GM21360 (cell line): Measurements from ENCODE around the gene ACCSL.
A peak's percentile ranks its signal among the peaks of the same experiment; 100 is the strongest.

ENCODE experiments used
- ATAC-seq: cut with Tn5 transposase; IDR thresholded peaks from one replicate; pipeline ENCODE4 v1.9.1; 2021; ENCODE audit warnings: mild to moderate bottlenecking, moderate library complexity; ENCODE audit not compliant: unreplicated experiment

The ACCSL gene

DNA sequence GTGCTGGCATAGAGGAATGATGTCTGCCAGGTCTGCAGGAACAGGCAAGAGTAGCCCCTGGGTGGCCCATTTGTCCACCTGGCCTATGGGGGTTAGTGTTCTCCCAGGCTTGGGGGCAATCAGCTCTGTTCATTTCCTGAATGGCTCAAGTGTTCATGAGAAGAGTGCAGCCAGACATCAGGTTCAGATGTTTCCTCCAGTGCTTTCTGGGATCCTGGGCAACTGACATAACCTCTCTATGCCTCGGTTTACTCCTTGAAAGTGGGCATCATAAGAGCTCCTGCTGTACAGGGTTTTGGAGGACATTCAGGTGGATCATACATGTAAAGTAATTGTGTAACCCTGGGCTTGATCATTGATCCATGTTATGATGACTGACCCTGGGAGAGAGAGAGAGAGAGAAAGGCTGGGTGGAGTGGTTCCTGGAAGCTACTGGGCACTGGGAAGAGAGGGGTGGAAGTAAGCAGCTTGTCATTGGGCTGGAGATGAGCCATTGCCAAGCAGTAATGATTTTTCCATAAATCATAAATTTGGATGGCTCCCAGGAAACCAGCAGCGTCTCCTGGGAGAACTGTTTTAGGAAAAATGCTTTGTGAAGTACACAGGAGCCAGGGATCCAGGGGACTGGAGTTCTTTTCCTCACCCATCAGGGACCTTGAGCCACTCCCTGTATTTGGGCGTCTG is 30.2 kb upstream of the ACCSL start:
- ATAC-seq = no peak

DNA sequence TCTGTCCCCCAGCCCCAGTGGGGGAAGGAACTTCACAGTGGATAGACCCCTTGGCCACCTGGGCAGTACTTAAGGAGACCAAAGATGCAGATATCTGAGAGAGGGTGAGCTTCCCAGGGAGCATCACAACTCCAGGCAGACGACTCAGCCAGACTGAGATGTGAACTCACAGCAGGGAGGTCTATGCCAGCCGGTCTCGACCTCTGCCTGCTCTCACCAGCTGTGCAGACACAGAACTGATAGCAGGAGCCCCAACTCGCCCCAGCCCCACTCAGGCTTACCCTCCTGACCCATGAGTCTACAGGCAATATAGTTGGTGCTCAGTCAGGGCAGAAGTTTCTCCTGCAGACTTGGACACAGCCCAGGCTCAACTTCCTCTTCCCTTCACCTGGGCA is 29.7 kb upstream of the ACCSL start:
- no peak for ATAC-seq

GRCh38 chr11:44018829-44019228 is 29.0 kb upstream of the ACCSL start:
- ATAC-seq = no peak

- ATAC-seq = no peak
Measured at GRCh38 chr11:44024977-44025376, 22.8 kb upstream of the ACCSL start.

GRCh38 chr11:44025727-44026126 is 22.1 kb upstream of the ACCSL start:
- ATAC-seq = no peak

- no peak for ATAC-seq
Measured at GRCh38 chr11:44028401-44028800, 19.4 kb upstream of the ACCSL start.

DNA sequence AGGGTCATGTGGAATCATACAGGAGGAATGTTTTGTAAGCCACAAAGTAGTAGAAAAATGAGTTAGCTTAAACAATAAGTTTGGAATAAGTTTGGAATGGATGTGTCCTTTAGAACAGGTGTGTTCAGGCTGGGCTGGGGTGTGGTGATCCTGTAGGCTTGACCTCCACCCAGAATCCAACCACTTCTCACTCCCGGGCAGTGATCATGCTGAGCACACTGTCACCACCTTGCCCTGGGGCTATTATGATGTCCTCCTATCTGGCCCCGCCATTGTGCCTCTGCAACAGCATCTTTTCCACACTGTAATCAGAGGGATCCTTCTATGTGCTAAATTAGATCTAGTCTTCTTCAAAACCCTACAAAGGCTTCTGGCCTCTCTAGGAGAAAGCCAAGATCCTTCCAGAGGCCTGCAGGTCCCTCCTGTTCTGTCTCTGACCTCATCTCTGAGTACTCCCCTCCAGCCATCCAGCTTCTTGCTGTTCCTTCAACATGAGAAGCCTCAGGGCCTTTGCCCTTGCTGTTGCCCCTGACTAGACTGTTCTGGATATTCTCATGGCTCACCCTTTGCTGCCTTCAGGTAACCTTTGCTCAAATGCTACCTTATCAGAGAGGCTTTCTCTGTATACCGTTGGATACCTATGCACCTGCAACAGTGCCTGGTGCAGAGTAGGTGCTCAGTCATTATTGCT is 18.8 kb upstream of the ACCSL start:
- no peak for ATAC-seq

DNA sequence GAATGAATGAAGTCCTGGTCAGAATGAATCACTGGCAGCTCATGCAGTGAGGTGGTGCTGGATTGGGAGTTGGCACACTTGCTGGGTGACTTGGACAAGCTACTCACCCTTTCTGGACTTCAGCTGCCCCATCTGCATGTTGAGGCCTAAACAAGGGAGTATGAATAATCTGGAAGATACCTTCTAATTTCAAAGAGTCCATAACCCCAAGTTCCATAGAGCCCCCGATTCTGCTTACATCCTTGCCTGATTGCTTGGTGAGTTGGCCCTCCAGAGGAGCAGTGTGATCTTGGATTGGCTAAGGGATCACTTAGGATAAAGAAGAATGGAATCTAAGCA is 18.3 kb upstream of the ACCSL start:
- no peak for ATAC-seq

GRCh38 chr11:44029977-44030911 is 17.5 kb upstream of the ACCSL start:
- ATAC-seq = no peak

GRCh38 chr11:44030996-44031395 is 16.8 kb upstream of the ACCSL start:
- no peak for ATAC-seq

- no peak for ATAC-seq
Measured at GRCh38 chr11:44031549-44031948, 16.2 kb upstream of the ACCSL start.

GRCh38 chr11:44032299-44033085 is 15.3 kb upstream of the ACCSL start:
- no peak for ATAC-seq

GRCh38 chr11:44033411-44033850 is 14.3 kb upstream of the ACCSL start:
- ATAC-seq = no peak

- no peak for ATAC-seq
Measured at GRCh38 chr11:44033856-44034255, 13.9 kb upstream of the ACCSL start.

GRCh38 chr11:44034639-44035038 is 13.1 kb upstream of the ACCSL start:
- no peak for ATAC-seq

DNA sequence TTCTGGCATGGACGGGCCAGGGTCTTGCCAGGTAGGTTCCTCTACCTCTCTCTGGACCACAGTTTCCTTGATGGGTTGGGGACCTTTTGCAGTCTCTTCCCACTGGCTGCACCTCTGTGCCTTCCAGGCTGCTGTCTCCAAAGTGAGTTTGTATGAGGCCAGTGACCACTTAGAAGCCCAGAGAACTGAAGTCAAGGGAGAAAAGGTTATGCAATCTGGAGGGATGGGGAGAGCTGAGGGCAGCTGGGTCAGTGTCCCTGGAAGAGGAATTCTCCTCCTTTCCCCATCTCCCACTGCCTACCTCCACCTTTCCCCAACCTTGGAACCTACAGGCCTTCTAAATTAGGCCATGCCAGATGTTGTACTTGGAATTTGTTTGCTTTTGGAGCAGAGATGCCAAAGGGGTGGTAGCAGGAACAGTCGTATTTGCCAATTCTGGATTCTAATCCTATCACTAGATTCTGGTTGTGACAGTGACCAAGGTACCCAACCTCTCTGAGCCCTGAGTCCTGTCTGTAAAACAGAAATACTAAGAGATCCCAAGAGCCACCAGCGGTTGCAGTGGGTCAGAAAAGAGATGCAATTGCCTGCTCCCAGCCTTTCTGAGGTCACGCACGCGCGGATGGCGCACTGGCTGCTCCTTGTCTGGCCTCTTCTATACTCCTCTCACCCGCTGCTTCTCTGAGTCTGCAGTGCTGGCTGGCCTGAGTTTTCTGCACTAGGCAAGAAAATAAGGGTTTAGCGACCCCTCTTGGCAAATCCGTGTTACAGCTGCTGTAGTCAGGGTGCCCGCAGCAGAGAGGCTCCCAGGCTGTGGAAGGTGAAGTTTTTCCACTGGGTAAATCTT is 10.7 kb upstream of the ACCSL start:
- peak; percentile 92 for ATAC-seq

GRCh38 chr11:44037658-44037998 is 10.2 kb upstream of the ACCSL start:
- ATAC-seq = no peak

- ATAC-seq = no peak
Measured at GRCh38 chr11:44043157-44043556, 4.6 kb upstream of the ACCSL start.

DNA sequence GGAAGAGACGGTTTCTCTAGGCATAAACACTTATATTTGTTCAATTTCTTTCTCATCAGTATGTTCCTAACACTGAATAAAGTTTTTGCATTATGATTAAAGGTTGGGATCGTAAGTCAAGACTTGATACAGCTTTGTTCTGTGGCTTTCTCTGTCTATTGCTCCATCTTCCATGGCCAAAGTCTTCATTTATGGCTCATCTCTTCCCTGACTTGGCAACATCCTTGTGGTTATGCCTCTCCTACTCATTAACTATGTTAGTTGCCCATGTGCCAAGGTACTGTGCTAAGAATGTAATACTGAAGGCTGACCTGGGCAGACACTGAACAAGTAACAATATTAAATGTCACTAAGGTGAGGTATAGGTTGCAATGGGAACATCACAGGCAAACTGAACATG is 1.6 kb upstream of the ACCSL start:
- ATAC-seq = no peak

DNA sequence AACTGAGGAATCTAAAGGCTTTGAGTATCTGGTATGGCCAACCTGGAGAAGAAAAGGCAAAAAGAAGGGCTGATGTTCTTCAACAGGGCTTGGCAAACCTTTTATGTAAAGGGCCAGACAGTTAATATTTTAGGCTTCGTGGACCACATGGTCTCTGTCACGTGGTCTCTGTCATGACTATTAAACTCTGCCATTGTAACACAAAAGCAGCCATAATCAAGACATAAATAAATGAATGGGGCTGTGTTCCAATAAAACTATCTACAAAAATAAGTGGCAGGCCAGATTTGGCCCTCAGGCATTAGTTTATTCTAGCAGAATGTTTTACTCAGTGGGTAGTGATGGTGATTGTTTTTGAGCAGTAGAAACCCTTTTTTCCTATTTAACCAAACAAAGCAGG is 483 bp upstream of the ACCSL start:
- ATAC-seq = no peak
